ENCODE results near the gene THAP2.

THAP2 gene

DNA sequence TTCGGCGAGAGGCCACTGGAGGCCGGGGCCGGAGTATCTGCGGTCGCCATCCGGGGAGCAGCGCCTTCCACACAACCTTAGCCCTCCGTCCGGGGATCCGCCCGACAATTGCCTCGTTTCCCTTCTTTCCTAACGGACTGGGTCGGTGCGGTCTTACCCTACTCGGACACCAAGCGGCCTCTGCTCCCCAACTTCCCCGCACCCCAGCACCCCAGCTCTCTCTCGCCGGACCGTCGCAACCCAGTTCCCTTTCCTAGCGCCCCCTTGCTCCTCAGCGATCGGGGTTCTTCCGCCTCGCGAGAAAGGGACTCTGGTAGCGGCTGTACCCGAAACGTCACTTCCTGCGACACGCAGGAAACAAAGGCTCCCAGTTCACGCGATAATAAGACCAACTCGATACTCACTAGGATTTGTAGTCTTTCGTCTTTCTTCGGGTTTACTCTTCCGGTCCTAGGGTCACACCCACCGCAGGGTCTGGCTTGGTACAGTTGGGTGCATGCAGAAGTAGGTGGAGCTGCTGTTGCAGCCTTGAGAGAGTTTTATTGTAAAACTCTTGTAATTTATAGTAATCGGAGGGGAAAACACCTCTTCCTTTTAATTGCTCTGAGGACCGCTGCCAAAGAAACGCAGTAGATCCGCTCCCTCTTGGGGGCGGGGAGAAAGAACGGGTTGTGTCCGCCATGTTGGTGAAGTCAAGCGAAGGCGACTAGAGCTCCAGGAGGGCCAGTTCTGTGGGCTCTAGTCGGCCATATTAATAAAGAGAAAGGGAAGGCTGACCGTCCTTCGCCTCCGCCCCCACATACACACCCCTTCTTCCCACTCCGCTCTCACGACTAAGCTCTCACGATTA is at the start of gene THAP2, which contains the start of gene ZFC3H1:
TSS of gene THAP2 (plus strand) at position 741 of the 850 bp plus-strand sequence. CDS start 209 bp downstream, outside the sequence.
TSS of gene ZFC3H1 (minus strand) at position 288 of the 850 bp plus-strand sequence. CDS start at position 50, 238 bp downstream.
- peak; percentile 92 for DNase-seq

DNA sequence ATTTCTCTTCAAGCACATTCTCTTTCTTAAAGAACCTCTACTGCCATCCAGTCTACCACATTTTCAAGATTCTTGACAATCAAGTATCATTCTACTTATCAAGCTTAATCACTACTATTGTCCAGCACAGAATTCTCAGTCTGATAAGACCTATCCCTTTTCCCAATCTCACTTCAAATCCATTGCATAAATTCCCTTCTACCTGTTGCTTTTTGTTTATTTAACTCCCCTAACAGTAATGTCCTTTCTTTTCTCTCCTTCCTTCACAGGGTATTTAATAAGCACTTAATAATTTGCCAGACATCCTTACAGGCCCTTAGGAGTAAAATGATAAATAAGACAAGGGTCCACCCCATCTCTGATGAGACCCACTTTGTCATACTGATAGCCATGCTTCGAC is 42.2 kb upstream of the THAP2 start:
- no peak for DNase-seq

DNA sequence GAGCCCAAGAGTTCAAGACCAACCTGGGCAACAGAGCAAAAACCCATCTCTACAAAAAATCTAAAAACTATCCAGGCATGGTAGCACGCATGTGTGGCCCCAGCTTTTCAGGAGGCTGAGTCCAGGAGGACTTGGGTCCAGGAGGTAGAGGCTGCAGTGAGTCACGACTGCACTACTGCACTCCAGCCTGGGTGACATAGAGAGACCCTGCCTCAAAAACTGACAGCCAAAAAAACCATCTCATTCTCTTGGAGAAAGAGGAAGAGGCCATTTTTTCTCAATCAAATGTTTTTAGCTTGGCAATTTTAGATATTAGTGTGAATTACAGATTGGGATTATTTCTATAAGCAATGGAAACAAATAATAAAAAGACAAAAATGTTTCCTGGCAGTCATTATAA is 38.6 kb upstream of the THAP2 start:
- no peak for DNase-seq

GRCh38 chr12:71626098-71626497 is 38.0 kb upstream of the THAP2 start:
- no peak for DNase-seq

DNA sequence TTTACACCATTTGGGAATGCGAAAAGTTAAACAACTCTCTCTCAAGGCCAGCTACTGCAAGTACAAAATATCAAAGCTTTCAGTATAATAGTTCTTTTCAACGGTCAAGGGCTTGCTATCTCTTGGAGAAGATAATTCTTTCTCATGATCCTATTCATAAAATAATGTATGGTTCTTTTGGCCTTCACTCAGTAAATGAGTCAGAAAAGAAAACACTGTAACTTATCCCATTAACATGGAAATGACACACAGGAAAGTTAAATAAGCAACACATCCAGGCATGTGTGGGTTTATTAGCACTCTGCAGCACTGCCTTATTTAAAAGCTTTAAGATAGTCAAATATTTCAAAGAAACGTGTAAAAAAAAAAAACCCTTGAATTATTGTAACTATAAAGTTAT is 37.3 kb upstream of the THAP2 start:
- DNase-seq = no peak

GRCh38 chr12:71627438-71628002 is 36.6 kb upstream of the THAP2 start:
- DNase-seq = no peak

GRCh38 chr12:71636704-71637115 is 27.4 kb upstream of the THAP2 start:
- no peak for DNase-seq

GRCh38 chr12:71638499-71638898 is 25.6 kb upstream of the THAP2 start:
- DNase-seq = no peak

DNA sequence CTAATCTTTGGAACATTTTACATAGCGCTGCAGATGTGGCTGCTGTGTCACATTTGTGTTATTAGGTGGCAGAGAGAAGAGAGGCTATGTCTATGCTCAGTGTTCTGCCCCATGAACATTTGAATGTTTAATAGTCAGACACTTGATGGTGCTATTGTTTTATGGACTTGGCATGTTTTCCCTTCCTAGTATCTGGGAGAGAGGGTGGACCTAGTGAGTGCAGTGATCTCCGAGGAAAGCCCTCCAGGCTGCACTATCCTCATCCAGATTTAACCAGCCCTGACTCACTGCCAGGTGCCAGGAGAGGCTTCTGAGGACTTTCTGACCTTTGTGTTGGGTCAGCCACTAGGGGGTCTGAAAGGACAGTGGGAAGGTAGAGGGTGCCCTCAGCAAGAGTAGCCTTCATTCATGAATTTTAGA is 24.8 kb upstream of the THAP2 start:
- no peak for DNase-seq

DNA sequence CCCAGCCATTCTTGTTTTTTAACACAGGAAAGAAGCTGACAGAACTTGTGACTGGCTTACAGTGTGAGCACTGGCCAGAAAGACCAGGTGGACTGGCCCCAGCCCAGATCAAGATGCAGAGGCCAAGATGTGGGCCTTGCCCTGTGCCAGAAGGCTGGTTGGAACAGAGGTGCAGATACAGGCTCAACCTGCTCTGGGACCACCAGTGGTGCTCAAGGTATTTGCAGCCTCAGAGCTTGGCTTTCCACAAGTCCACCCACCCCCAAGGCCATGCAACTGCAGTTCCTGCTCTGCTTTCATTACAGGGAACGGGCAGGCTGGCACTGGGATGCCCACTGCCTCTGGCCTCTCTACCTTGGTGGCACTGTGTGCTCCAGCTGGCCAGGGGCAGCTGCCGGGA is 23.8 kb upstream of the THAP2 start:
- no peak for DNase-seq

DNA sequence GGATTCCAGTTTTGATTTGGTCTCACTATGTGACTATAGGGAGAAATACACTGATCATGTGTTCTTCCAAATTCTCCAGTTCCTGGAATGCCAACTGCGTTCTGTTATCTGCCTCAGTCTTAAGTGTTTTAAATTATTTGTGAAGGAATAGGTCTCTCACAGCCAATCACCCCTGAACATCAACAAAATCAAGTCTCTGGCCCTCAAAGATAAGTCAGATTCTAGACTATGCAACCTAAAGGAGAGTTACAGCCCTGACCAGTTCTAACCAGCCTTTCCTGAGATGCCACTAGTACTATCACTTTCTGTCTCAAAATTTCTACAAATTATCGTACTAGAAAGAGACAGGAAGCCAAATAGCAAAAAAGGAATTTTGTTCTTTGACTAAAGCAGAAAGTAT is 22.7 kb upstream of the THAP2 start:
- DNase-seq = no peak

DNA sequence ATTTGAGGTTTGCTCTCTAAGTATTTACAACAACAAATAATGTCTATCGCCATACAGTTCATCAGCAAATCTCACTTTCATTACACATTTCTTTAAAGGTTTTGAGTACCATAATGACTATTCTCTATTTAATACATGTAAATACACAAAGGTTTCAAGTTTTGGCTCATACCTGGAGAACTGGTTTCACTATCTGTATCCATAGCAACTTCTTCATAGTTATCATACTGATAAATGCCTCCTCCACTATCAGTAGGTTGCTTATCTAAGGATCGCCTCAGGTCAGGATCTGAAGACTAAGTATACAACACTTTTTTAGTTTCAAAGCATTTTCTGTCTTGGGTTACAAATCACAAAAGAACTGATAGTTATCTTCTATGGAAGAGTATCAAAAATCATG is 21.8 kb upstream of the THAP2 start:
- DNase-seq = no peak

DNA sequence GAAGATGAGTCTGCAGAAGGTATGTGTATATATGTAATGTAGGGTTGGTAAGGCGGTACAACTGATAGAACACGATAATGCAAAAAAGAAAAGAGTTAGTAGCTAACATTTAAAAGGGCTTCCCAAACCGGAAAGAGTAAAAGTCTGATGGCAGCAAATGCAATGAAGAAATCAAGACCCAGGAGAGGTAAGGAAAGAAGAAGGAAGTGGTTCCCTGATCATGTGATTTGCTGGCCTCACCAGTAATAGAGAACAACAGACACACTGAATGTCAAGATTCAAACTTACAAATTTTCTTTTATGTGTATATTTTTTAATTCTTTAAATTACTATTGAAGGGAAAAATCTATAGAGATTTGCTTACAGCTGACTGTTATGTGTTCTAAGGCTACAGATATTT is 18.8 kb upstream of the THAP2 start:
- no peak for DNase-seq

DNA sequence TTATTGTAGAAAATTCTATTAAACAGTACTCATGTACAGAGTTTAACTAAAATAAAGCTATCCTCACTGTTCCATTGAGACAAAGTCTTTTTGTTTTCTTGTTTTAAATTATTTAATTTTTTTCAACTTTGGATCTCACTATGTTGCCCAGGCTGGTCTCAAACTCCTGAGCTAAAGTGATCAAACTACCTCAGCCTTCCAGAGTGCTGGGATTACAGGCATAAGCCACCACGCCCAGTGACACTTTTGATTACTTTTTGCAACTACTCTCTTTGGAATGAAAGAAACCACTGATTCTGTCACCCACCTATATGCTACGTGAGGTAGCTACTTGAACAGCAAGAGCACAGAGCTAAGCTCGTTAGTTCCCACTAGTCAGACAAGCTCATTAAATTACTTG is 17.6 kb upstream of the THAP2 start:
- no peak for DNase-seq

GRCh38 chr12:71648537-71648936 is 15.6 kb upstream of the THAP2 start:
- DNase-seq = no peak

DNA sequence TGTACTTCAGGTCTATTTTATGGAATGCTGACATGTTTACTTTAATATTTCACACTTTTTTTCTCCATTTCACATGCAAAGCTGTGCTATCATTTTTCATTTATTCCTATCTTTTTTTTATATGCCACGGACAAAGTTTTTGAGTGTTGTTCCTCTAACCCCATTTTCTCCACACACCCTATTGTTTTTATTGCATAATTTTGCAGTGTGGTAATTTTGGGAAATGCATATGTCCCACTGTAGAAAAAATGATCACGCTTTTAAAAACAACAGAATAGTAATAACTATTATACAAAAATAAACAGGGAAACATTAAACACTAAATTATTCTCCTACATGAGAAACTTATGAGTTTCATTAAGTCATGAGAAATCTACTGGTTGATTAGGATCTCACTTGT is 14.7 kb upstream of the THAP2 start:
- DNase-seq = no peak

GRCh38 chr12:71652656-71653055 is 11.4 kb upstream of the THAP2 start:
- no peak for DNase-seq

GRCh38 chr12:71653137-71653536 is 11.0 kb upstream of the THAP2 start:
- no peak for DNase-seq

GRCh38 chr12:71654200-71654599 is 9.9 kb upstream of the THAP2 start:
- DNase-seq = no peak

DNA sequence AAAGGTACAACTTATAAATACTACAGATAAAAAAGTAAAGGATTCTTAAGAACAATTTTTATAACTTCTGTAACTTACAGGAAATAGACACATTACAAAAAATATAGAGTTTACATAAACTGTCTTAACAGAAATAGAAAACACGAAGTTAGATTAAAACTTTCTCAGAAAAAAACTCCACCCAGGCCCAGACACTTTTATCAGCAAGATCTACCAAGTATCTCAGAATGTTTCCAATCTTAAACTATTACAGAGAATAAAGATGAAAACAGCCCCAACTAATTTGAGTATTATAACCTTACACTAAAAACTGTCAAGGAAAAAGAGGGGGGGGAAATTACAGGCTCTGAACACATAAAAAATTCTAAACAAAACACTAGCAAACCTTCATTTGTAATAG is 8.6 kb upstream of the THAP2 start:
- no peak for DNase-seq

GRCh38 chr12:71655907-71656306 is 8.2 kb upstream of the THAP2 start:
- no peak for DNase-seq

DNA sequence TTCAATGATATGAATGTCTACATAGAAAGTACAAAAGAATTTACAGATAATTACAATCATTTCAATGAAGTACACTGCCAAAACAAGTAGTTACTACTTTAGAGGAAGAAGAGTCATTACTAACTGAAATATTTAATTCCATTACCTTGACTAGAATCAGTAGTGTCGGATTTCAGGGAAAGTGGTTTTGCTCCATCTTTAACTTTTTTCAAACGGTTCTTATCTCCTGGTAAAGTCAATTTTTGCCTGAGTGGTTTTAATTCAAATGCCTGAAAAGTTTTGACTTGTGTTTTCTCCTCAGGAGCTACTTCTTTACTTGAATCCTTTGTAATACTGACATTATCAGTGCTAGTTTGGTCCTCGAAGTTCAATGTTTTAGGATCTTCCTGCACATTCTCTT is 7.4 kb upstream of the THAP2 start:
- DNase-seq = no peak

DNA sequence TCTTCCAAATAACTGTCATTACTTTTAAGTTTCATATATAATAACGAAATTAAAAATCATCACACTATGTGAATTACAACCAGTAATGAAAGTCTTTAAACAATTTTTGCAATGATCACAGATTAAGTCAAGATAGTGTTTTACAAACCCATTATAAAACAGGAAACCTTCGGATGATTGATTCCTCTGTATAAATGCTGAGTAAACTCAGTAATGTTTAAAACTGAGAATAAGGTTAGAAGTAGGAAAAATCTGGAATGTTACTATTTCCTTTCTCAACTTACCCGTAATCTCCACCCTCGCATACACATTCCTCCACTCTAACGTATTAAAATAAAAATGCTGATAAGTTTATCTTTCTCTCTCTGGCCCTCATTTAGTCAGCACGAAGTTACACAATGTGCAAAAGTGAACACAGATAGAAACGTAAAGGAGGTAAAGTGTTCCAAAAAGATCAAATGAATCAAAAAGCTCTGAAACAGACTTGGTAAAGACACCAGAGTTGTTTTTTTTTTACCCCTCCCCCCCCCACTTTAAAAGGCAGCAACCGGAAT is 2.0 kb upstream of the THAP2 start:
- no peak for DNase-seq

- peak; percentile 79 for DNase-seq
Measured at GRCh38 chr12:71662849-71663560, 1.1 kb upstream of the THAP2 start.

Data from stimulated activated CD4-positive, alpha-beta T cell treated with anti-CD3 and anti-CD28 coated beads, Interleukin-4, amount 100 ng/mL, for 24 hours (primary cell).